SH-SY5Y (cell line): Measurements from ENCODE around the gene YKT6.

Experiments used
- GATA2 ChIP-seq: IDR thresholded peaks from 2 replicates; pipeline ENCODE4 v1.6.1; 2011; ENCODE audit warnings: mild to moderate bottlenecking, low read depth, low read length
- GATA3 ChIP-seq: IDR thresholded peaks from 2 replicates; pipeline ENCODE4 v1.6.1; 2011; ENCODE audit warnings: low read depth, mild to moderate bottlenecking, low read length, moderate library complexity

GRCh38 chr7:44238116-44238695, 37.4 kb downstream of the YKT6 start:
- no peak for TF ChIP-seq GATA2
- TF ChIP-seq GATA3 = no peak
